Fibroblast of skin of right quadriceps (primary cell): ENCODE results near the gene MYO1B.
A peak's percentile ranks its signal among the peaks of the same experiment; 100 is the strongest.

ENCODE experiments used
- DNase-seq: peaks from one replicate; pipeline ENCODE4 v3.0.0-alpha.2; 2013

Gene MYO1B

DNA sequence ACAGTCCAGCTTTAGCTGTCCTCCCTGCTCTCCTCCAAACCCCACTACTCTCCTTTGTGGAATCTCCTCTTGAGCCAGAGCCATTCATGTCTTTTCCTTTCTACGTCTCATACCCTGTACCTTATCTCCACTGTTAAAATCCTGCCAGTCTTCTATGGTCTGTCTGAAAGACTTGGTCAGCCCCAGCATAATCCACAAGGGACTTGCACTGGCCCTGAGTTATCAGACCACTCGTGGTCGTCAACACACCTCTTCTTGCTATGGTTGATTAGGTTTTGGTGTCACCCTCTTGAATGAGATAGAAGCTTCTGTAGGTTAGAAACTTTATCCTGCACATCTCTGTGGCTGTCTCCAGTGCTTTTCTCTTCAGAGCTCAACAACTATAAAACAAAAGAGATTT is 56.8 kb downstream of the MYO1B start:
- DNase-seq: no peak

DNA sequence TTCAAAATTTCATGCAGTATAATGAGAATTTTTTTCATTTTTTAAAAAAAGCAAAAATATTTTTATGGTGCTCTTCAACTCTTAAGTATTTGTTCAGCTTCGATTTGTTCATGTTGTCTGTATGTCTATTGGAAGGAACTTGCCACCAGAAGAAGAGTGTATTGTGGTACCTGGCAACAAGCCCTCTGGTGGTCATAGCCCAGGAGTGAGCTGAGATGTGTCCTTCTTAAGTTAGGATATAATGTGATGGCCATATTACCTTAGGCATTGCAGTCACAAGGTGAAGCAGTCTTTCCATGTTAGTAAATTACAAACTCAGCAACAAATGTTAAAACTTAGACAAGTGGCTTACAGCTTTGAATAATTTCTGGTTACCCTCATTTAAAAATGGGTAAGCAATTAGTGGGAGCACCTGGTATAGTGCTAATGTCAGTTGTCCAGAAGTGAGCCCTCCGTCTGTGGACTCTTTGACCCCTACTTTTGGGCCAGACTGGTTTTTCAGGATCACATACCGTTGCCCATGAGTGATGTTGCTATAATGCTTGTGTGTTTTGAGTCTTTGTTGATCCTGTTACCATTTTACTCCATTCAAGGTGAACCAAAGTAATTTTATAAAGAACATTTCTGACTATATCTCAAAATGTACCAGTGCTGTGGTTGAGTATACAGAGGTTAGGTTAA is 57.4 kb downstream of the MYO1B start:
- peak; percentile 19 for DNase-seq

DNA sequence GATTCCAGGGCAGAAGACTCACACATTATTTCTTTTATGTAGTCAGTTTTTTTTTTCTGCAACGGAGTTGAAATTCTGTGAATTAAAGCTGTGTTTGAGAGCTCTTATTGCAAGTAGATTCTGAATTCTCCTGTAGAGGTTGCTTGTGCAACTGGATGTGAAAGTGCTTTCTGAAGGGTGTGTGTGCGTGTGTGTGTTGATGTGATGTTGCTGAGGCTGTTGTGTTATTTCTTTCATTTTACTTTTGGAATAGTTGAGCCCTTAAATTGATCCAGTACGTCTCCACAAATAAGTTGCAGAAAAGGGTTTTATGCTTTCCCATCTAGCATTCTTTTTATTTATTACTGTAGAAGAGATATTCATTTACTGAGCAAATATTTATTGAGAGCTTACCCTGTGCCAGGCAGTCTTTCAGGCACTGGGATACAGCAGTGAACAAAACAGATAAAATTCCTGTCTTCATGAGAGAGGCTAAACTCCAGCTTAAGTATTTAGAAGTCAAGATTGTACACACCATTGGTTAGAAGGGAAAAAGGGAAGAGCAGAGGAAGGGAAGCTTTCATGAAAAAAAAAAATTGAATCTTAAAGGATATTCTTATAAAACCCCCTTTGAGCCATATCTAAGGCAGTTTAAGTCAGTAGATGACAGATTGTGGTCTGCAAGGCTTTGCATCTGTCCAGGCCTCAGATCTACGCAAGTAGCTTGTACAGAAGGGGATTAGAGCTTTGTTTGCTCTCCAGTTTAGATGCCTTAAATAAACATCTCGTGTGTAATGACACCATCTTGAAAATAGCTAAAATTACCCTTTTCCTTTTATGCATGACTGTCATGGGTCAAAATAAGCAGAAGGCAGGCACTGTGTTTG is 58.2 kb downstream of the MYO1B start:
- DNase-seq: no peak

DNA sequence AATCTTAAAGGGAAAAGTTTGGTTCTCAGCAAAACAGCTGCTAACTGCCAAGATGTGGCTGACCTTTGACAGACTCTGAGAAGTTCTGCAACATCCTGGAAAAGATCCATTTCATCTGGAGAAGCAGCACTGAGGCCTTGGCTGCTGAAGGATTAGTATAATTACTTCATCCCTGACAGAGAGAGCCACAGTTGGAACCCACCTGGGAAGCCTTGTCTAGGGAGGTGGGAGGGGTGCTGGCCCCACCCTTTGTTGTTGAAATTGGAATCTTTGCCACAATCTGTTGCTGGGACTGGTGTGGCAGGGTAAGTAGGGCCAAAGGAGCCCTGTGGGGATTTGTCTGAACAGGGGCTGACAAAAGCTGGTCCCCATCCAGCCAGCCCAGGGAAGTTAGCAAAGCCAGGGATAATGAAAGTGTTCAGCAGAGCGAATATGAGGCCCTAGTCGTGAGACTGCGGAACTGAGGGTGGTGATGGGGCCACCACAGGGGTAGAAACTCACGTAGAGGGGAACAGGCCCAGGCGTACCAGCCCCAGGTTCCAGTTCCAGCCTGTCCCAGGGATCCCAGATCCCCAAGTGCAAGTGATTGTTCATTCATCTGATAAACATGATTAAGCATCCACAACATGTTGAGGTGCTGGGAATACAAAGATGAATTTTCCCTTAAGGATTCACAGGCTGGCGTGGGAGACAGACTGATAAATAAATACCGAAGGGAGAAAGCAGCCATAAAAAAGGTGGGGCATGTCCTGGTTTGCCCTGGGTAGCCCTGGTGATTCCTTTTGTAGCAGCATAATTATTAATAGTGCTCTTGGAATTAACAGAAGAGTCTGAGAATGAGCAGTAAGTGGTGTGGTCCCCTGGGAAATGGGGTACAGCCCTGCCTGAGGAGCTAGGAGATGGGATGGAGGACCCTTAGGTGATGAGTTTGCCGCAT is 60.0 kb downstream of the MYO1B start:
- peak; percentile 70 for DNase-seq

DNA sequence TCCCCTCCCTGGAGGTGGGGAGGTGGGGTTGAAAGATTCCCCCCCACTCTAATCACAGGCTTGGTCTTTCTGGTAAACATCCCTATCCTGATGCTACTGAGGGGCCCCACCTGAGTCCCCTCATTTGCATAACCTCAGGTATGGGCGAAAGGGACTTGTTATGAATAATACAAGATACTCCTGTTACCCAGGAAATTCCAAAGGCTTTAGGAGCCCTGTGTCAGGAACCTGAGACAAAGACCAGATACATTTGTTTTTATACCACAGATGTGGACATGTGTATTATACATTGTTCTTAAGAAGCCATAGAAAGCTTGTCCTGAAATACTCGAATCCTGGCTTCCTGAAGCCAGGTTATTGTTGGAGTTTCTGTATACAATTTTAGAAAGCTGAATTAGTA is 62.8 kb downstream of the MYO1B start:
- no peak for DNase-seq

DNA sequence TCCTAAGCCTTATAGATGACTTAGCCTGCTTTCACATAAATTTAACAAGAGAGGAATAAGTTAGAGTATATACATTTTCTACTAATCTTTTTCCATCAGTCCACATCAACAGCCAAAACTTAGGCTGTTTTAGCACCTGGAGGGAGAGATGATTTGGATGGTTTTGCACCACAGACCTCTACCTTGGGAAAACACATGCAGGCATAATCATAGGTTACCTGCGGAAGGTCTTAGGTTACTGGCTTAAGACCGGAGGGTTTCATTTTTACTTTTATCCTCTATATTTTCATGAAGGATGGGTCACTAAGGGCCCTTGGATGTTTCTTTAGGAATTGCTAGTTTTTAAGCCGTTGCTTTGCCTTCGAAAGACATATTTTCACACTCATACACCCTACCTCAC is 66.0 kb downstream of the MYO1B start:
- DNase-seq: no peak

DNA sequence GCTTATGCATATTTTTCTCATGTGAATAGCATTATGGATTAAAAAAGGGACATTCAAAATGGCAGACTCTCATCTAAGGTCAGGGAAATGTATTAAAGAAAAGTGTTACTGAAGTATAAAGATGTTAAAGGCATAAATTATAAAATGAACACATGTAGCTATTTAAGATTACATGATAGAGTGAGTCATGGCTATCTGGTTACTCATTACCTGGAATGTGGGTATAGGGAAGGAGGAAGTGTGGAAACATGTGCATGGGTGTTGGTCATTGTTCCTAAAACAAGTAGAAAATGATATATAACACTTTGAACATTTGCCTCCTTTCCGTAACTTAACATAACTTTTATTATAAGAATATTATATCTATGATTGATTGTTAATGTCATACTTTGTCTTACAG is 66.4 kb downstream of the MYO1B start:
- peak; percentile 85 for DNase-seq

DNA sequence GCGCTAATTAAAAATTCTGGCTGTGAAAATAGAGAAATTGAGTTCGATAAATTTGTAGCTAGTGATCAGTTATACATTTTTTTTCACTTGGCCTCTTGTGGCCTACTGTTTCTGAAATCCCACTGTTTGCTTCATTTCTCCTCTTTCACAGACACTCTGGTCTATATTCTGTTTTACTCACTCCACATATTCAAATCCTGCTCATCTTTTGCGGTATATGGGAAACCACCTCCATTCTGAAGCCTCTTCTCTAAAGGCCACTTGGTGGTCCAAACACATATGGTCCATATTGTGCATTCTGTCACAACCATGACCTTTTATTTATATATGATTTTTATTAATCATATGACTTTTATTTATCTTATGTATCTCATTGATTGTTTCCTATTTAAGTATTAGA is 67.0 kb downstream of the MYO1B start:
- no peak for DNase-seq

DNA sequence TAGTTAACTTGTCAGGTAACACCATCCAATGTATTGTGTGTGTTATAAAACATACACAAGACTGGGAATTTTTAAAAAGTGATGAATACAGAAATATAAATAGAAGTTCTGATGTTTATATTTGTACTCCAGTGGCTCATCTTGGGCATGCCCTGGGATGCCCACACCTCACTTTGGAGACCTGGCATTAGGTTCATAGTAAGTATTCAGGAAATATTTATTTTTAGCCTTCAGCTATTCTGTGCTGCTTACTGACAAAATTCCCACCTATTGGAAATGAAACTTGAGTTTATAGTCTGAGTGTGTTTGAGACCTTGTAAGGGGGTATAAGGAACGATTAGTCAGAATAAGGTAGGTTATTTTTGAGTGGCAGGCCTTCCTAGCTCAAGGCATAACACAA is 67.5 kb downstream of the MYO1B start:
- DNase-seq: no peak

DNA sequence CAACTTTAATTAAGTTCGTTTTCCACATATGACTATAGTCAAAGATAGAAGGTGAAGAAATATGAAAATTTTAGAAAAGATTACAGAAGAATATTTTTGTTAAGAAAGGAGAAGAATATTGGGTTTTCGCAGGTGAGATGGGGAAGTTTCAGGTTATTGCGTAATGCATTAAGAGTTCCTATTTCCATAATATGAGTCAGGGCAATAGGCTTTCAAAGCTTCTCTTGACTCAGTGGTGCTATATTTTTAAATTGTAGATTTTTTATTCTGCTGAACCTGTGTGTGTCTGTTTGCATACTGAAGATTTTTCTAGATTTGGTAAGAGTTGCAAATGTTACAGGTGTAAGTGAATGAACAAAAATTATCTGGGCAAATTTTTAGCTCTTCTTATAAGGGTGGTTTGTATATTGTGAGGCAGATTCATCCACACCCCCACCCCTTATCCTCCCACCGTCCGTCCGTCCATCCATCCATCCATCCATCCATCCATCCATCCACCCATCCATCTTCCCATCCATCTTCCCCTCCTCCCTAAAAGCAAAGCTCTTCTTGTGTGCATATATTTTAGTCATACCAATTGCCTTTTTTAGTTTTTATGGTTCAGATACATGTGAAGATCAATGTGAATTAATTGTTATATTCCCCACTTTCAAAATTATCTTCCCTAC is 69.6 kb downstream of the MYO1B start:
- no peak for DNase-seq

DNA sequence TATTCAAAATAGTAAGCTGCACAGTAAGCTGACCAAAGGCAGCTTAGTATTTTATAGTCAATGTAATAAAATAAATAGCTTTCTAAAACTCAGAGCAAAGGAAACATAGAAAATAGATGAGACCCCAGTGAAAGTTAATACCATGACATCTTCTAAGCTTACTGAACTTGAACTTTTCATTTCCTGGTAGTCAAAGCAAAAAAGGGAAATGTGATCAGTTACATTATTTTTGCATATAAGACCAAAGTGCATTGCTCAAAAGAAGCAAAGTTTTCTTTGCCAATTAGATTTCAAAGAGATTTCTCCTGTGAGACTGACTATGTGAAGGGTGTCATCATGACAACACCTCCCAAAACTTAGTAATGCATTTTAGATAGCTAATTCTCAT is 70.2 kb downstream of the MYO1B start:
- no peak for DNase-seq

DNA sequence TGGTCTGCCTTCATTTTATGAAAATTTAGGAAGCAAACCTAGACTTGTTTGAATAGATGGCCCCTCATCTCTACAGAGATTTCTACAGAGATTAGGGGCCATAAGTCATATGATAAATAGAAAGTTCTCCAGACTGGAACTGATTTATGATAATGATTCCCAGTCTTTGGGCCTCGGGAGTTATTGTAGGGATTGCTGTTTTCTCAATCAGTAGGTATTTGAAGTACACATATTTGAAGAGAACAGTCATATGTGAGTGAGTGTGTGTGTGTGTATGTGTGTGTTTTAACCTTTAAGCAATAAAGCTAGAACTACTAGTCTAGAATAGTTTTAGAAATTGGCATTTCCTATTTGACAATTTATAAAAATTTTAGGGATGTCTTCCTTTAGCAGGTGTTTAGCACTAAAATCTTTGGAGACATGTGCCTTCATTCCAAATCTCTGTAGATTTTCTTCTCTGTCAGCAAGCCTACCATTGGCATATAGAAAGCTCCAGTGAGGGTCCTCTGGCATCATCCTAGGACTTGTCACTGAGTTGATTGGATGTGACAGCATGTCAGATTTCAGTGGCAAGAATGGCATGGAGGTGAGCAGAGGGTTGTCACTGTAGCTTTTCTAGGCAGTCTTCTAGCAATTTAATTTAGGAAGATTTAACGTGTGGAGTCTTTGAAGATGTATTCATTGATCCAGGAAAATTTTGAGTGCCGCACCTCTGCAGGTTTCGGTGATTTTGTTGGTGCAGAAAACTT is 71.2 kb downstream of the MYO1B start:
- DNase-seq: peak; percentile 78

DNA sequence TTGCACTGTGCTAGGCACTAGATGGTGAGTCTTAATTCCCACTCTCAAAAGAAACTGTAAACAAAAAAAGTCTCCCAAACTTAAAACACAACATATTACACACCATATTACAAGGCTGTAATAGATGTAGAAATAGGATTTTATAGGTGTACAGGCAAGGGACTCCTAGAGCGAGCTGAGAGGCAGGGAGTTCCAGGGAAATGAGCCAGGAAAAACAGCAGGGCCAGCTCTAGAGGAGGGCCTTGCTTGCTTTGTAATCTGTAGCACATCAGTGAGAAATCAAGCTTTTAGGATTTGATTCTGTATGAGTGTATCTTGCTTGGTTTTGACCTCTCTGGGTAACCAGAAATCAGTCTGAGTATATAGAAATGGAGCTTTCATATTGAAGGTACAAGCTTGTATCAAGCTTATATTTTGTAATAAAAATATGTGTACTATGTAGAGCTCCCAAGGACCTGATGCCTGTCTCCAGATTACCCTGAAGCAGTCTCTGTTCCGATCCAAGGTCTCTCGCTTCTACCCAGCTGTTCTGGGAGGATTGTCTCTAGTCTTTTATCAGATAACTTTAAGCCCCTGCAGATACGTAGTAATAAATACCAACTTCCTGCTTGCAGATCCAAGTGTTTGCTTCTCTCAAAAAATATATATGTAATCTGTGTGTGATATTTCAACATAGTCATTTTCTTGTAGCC is 73.0 kb downstream of the MYO1B start:
- DNase-seq: peak; percentile 62

DNA sequence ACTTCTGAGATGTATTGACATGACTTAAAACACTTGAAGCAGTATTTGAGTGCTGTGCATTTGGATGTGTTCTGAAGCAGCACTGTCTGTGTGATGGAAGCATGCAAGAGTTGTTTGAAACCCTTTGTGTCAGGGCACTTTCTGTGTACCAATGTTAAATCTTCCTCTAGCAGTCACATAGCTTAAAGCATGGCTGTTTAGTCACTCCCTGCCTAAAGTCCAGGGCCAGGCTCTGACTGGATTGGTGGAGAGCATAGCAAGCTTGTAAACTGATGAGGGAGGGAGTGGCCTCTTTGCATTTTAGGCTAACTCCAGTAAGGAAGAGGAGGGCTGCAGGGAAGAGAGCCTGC is 73.5 kb downstream of the MYO1B start:
- peak; percentile 80 for DNase-seq

DNA sequence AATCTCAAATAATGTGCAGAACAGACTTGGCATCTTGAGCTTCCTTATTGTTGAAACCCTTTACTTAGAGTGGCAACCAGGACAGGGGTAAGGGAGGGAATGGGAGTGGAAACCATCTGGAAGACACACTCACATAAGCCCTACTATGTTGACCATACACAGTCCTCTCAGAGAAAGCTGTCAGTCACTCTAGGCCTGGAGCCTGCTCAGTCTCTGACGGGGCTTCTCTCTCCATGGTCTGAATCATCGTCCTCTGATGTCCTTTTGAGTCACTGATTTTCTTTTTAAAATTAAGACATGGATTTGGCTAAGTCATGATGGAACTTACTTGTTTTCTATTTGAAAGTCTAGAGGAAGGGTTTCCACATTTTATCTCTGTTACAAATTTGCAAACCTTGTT is 74.0 kb downstream of the MYO1B start:
- peak; percentile 58 for DNase-seq

DNA sequence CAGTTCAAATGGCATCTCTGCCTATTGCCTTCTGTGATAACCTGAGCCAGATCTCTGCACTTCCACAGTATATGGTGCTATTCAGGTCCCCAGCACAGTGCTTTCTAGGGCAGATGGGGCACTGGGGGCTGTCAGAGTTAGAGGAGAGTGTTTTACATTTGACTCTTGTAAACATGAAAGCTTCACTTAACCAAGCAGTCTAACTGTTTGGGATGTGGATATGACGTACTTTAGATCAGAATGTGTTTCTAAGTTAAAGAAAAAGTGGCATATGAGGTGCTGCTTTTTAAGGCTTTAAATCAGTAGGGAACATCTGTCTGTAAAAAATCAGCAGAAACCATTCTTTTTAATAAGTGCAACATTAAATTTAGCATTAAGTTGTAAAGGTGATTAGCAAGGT is 75.7 kb downstream of the MYO1B start:
- no peak for DNase-seq

DNA sequence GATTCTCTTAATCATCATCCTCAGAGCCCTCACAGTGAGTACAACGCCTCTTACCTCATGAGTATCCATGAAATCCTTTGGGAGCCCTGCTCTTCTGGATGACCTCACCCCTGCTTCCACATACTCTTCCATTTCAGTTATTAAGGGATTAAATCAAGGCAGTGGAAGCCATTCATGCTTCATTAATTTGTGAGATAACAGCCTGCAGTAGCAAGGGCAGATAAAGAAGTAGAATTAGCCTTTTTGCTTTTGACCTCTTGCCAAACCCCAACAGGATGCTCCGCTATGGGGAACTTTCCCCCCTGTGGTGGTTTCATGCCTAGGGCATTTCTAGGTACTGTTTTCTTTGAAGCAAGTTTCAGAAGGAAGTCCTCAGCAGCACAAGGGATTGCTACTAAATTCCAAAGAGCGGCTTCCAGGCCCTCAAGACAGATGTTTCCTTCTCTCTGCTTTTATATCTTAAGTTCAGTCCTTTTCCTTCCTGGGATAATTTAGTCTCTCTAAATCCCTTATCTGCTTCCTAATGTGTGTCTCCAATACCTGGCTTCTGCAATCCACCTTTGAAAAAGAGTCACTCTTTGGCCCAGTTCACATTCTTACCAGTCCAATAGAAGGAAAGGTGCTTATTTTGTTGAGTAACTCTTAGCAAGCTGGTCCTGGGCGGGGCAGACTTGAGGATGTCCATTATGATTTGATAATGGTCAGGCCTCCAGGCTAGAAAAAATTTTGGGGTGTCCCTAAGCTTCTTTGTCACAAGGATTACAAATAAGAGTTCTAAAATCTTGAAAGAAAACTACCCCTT is 76.9 kb downstream of the MYO1B start:
- peak; percentile 91 for DNase-seq

DNA sequence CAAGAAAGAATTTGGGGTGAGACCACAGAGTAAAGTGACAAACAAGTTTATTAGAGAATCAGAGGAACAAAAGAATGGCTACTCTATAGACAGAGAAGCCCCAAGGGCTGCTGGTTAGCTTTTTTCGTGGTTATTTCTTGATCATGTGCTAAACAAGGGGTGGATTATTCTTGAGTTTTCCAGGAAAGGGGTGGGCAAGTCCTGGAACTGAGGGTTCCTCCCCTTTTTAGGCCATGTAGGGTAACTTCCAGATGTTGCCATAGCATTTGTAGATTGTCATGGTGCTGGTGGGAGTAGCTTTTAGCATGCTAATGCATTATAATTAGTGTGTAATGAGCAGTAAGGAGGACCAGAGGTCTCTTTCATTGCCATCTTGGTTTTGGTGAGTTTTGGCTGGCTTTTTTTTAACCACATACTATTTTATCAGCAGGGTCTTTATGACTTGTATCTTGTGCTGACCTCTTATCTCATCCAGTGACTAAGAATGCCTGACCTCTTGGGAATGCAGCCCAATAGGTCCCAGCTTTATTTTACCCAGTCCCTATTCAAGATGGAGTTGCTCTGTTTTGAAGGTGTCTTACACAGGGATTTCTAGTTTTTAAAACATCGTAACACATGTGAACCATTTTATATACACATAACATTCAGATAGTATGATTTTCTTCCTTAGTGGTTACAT is 77.8 kb downstream of the MYO1B start:
- DNase-seq: no peak

DNA sequence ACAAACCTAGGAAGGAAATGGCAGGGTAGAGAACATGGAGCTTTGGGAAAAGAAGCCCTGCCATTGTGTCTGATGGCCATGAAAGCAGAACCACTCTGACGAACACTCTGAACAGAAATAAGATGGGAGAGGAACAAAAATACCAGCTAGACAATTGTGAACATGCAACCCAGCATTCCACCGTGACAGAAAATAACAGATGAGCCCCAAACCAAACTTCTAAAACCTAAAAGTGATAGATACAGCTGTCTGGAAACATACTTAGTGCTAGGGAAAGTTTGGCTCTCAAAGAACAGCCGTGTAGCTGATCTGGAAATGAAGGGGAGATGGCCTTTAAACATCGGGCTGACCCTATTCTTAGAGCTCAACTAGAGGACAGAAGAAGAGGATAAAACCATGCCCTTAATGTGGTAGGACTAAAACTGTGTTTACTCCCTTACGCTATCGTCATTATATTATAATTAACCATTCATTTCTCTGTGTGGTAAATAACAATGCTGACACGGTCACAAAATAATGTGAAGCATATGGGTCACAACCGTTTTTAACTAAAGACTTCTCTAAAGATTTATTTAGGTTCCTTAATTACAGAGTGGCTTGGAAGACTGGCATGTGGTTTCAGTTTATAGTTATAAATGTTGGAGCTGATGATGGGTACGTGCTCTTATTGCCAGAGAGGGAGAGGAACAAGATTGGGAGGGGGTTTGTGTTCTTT is 80.6 kb downstream of the MYO1B start:
- DNase-seq: peak; percentile 57
